IMR-90 (cell line): ENCODE data around the gene GATA2.

Experiments
- BHLHE40 ChIP-seq: fragments of 150-350 bp; IDR thresholded peaks from 2 replicates; pipeline ENCODE4 v1.6.1; 2016; ENCODE audit warnings: mild to moderate bottlenecking, low read depth, low read length
- CEBPB ChIP-seq: IDR thresholded peaks from 2 replicates; pipeline ENCODE4 v1.6.1; 2012; ENCODE audit warnings: low read depth, low read length, improper control_type of control experiment
- CHD1 ChIP-seq: IDR thresholded peaks from 2 replicates; pipeline ENCODE4 v1.6.1; 2012; ENCODE audit warnings: low read depth, low read length, improper control_type of control experiment
- FOS ChIP-seq: fragments of 150-350 bp; IDR thresholded peaks from 2 replicates; pipeline ENCODE4 v1.6.1; 2016; ENCODE audit warnings: low read depth, low read length
- MAFK ChIP-seq: IDR thresholded peaks from 2 replicates; pipeline ENCODE4 v1.6.1; 2012; ENCODE audit warnings: low read depth, low read length, improper control_type of control experiment
- MAZ ChIP-seq: IDR thresholded peaks from 2 replicates; pipeline ENCODE4 v1.6.1; 2012; ENCODE audit warnings: low read depth, mild to moderate bottlenecking, low read length, improper control_type of control experiment, moderate library complexity, borderline replicate concordance
- POLR2A ChIP-seq: IDR thresholded peaks from 2 replicates; pipeline ENCODE4 v1.6.1; 2012; ENCODE audit warnings: mild to moderate bottlenecking, low read depth, low read length
- RAD21 ChIP-seq: IDR thresholded peaks from 2 replicates; pipeline ENCODE4 v1.6.1; 2012; ENCODE audit warnings: low read length, improper control_type of control experiment
- RFX5 ChIP-seq: IDR thresholded peaks from 2 replicates; pipeline ENCODE4 v1.8.0; 2012; ENCODE audit warnings: low read depth, mild to moderate bottlenecking, low read length, moderate library complexity
- TF ChIP-seq, protein P1 (sequence below): conservative IDR thresholded peaks from 2 replicates; pipeline ENCODE4 v1.5.1; 2012; ENCODE audit warnings: mild to moderate bottlenecking, low read depth, low read length, improper control_type of control experiment
- TF ChIP-seq, protein P2 (sequence below): fragments of 150-350 bp; IDR thresholded peaks from 2 replicates; pipeline ENCODE4 v1.6.1; 2017; ENCODE audit warnings: mild to moderate bottlenecking, antibody characterized with exemption, low read length, low read depth

DNA sequence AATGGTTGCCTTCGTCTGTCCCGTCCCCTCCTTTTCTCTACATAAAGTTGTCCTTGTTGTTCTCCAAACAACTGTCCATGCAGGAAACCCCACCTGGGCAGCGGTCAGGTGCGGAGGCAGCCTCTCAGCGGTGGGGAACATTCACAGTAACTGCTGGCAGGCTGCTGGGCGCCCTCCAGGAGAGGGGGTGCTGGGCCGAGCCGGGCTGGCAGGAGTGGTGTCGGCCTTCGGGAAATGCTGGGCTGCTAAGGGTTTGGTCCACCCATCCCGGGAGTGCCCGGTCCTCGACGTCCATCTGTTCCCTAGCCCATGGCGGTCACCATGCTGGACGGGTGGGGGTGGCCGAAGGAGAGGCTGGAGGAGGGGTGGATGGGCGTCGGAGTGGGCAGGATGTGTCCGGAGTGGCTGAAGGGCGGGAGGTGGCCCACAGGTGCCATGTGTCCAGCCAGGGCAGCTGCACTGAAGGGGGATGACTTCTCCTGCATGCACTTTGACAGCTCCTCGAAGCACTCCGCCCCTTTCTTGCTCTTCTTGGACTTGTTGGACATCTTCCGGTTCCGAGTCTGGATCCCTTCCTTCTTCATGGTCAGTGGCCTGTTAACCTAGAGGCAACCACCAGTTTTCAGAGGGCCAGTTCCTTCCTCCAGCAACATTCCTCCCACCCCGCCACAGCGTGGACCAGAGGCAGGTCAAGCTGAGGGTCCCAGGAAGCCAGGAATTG is 12.1 kb downstream of the GATA2 start:
- TF ChIP-seq, protein P1, sequence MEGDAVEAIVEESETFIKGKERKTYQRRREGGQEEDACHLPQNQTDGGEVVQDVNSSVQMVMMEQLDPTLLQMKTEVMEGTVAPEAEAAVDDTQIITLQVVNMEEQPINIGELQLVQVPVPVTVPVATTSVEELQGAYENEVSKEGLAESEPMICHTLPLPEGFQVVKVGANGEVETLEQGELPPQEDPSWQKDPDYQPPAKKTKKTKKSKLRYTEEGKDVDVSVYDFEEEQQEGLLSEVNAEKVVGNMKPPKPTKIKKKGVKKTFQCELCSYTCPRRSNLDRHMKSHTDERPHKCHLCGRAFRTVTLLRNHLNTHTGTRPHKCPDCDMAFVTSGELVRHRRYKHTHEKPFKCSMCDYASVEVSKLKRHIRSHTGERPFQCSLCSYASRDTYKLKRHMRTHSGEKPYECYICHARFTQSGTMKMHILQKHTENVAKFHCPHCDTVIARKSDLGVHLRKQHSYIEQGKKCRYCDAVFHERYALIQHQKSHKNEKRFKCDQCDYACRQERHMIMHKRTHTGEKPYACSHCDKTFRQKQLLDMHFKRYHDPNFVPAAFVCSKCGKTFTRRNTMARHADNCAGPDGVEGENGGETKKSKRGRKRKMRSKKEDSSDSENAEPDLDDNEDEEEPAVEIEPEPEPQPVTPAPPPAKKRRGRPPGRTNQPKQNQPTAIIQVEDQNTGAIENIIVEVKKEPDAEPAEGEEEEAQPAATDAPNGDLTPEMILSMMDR: no peak
- TF ChIP-seq POLR2A (no peak), MAZ (no peak), RFX5 (no peak), RAD21 (no peak), BHLHE40 (no peak), MAFK (no peak), CEBPB (no peak), FOS (no peak), CHD1 (no peak)
- TF ChIP-seq, protein P2, sequence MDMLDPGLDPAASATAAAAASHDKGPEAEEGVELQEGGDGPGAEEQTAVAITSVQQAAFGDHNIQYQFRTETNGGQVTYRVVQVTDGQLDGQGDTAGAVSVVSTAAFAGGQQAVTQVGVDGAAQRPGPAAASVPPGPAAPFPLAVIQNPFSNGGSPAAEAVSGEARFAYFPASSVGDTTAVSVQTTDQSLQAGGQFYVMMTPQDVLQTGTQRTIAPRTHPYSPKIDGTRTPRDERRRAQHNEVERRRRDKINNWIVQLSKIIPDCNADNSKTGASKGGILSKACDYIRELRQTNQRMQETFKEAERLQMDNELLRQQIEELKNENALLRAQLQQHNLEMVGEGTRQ: no peak
